Measurements from ENCODE around the gene NPL. TPM values are rescaled to one million over a fixed set of nuclear protein-coding genes. Genes with fewer than 3 reads are reported as not detected.

Gene NPL
- total and polyA plus RNA-seq, 2 donors (not counting 3 experiments of a cell fraction or from before 2014, with no cell fraction given), result 0.14 to 0.75 TPM

DNA sequence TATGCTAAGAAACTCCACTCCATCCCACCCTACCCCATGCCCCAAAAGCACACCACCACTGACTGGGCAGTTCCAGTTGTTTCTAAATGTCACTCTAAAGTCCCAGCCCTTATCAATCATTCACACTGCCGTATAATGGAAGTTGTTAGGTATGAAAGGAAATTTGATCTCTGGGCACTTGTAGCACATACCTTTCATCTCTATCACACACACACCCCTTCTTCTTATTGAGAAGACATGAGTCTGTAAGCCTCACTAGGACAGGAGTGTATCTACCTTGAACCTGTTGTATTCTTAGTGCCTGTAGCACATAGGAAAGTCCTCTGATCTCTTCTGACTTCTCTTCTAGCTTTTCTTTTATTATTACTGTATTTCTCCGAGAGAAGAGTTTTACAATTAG is 27.3 kb downstream of the NPL start:
- DNase-seq (ENCODE audit: low read depth, low spot score), result no peak
- Histone ChIP-seq H3K4me3 (replicated peaks in 1 of 3; ENCODE audit: insufficient read depth in 1 of 3, low read depth in 1 of 3, low read length in 3 of 3) (no peak overlapping the region), H3K36me3 (ENCODE audit: control insufficient read depth in 2 of 2, extremely low read depth in 1 of 2, insufficient read depth in 2 of 2, low read length in 2 of 2) (no peaks in the 10 kb centered on the region), H3K9ac (replicated peaks; ENCODE audit: extremely low read depth, insufficient read depth, low read length) (no peak overlapping the region), H3K4me1 (ENCODE audit: control insufficient read depth, extremely low read depth, insufficient read depth, low read length) (no peaks in the 10 kb centered on the region), H3K4me2 (ENCODE audit: insufficient read depth, low read length) (no peak overlapping the region), H3K79me2 (ENCODE audit: control insufficient read depth, insufficient read depth, low read length) (no peaks in the 10 kb centered on the region), H2AFZ (ENCODE audit: low read depth, low read length) (no peak overlapping the region), H3K27ac (ENCODE audit: insufficient read depth, low read depth, low read length) (no peak overlapping the region), H3K9me3 (replicated peaks; ENCODE audit: control insufficient read depth, insufficient read depth, low read length) (no peaks in the 10 kb centered on the region), H3K27me3 (ENCODE audit: control insufficient read depth in 2 of 2, insufficient read depth in 2 of 2, low read length in 2 of 2) (no peaks in the 10 kb centered on the region), H4K20me1 (replicated peaks; ENCODE audit: control insufficient read depth, extremely low read depth, insufficient read depth, low read length) (no peaks in the 10 kb centered on the region), H3K9me1 (replicated peaks; ENCODE audit: control insufficient read depth, extremely low read depth, insufficient read depth, low read length) (no peaks in the 10 kb centered on the region)
- TF ChIP-seq FOS (IDR thresholded peaks at IDR 0.05; ENCODE audit: borderline replicate concordance, insufficient read depth, low read length) (no peak), JUN (IDR thresholded peaks at IDR 0.05; ENCODE audit: borderline replicate concordance, insufficient read depth, insufficient read length, low read depth) (no peak), POLR2A (IDR thresholded peaks at IDR 0.05; ENCODE audit: low read depth, low read length) (no peak)
- TF ChIP-seq, protein P1, sequence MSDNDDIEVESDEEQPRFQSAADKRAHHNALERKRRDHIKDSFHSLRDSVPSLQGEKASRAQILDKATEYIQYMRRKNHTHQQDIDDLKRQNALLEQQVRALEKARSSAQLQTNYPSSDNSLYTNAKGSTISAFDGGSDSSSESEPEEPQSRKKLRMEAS (IDR thresholded peaks at IDR 0.05; ENCODE audit: insufficient read depth, insufficient read length), result no peak
- no TSS peak for BruUV-seq (replicated peaks)
- CTCF ChIA-PET, result no interaction called here
- dilution Hi-C loops (cut with MboI; ENCODE audit: extremely low pct_ligation_motif_present, low sequenced_read_pairs) (no loop called here), intact Hi-C loops (cut with micrococcal nuclease) (no loop called here)
- POLR2A ChIA-PET, result no interaction called here
- FAIRE-seq, result no peak

DNA sequence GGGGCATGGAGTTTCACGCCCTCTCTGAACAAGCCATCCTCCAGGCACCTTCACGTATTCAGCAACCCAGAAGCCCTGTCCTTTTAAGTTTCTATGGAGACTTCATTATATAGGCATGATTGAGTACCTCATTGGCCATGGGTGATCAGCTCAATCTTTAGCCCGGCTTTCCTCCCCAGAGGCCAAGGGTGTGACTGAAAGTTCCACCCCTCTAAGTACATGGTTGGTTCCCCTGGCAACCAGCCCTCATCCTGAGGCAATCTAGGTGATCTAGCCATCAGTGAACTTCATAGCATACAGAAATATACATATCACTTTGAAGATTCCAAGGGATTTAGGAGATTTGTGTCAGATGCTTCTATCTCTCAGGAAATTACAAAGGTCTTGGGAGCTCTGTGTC is 28.2 kb downstream of the NPL start:
- H3K4me1 ChIP-seq (ENCODE audit: control insufficient read depth, extremely low read depth, insufficient read depth, low read length), result no peaks in the 10 kb centered on the region
- DNase-seq (ENCODE audit: low read depth, low spot score) (no peak), FAIRE-seq (no peak)
- ChIA-PET CTCF (no interaction called here), POLR2A (no interaction called here)
- TF ChIP-seq JUN (IDR thresholded peaks at IDR 0.05; ENCODE audit: borderline replicate concordance, insufficient read depth, insufficient read length, low read depth) (no peak), MYC (IDR thresholded peaks at IDR 0.05; ENCODE audit: low read depth, low read length) (no peak)
- no peak overlapping the region for H3K4me2 ChIP-seq (ENCODE audit: insufficient read depth, low read length)
- H3K9me3 ChIP-seq (replicated peaks; ENCODE audit: control insufficient read depth, insufficient read depth, low read length), result no peaks in the 10 kb centered on the region
- H3K9me1 ChIP-seq (replicated peaks; ENCODE audit: control insufficient read depth, extremely low read depth, insufficient read depth, low read length), result no peaks in the 10 kb centered on the region
- no peaks in the 10 kb centered on the region for H3K27me3 ChIP-seq (ENCODE audit: control insufficient read depth in 2 of 2, insufficient read depth in 2 of 2, low read length in 2 of 2)
- no peaks in the 10 kb centered on the region for H3K79me2 ChIP-seq (ENCODE audit: control insufficient read depth, insufficient read depth, low read length)
- no peaks in the 10 kb centered on the region for H4K20me1 ChIP-seq (replicated peaks; ENCODE audit: control insufficient read depth, extremely low read depth, insufficient read depth, low read length)
- H3K36me3 ChIP-seq (ENCODE audit: control insufficient read depth in 2 of 2, extremely low read depth in 1 of 2, insufficient read depth in 2 of 2, low read length in 2 of 2), result no peaks in the 10 kb centered on the region
- no peak overlapping the region for H3K9ac ChIP-seq (replicated peaks; ENCODE audit: extremely low read depth, insufficient read depth, low read length)
- intact Hi-C loops (cut with micrococcal nuclease) (no loop called here), dilution Hi-C loops (cut with MboI; ENCODE audit: extremely low pct_ligation_motif_present, low sequenced_read_pairs) (no loop called here)
- H3K4me3 ChIP-seq (replicated peaks in 1 of 3; ENCODE audit: insufficient read depth in 1 of 3, low read depth in 1 of 3, low read length in 3 of 3), result no peak overlapping the region
- BruUV-seq (replicated peaks), result no TSS peak
- H2AFZ ChIP-seq (ENCODE audit: low read depth, low read length), result no peak overlapping the region
- H3K27ac ChIP-seq (ENCODE audit: insufficient read depth, low read depth, low read length), result no peak overlapping the region
